GM12875 (cell line): ENCODE results near the gene SMIM35.

ENCODE experiments used
- H3K4me3 ChIP-seq: one replicate; pipeline ENCODE4 v1.5.1; 2011; ENCODE audit warnings: low read depth, low read length, control low read depth
- TF ChIP-seq, protein P1 (sequence below): IDR thresholded peaks from 2 replicates; pipeline ENCODE4 v1.5.1; 2011; ENCODE audit warnings: low read depth, mild to moderate bottlenecking, control low read depth, inconsistent platforms, low read length, moderate library complexity, borderline replicate concordance; ENCODE audit not compliant: insufficient read depth

Gene SMIM35

DNA sequence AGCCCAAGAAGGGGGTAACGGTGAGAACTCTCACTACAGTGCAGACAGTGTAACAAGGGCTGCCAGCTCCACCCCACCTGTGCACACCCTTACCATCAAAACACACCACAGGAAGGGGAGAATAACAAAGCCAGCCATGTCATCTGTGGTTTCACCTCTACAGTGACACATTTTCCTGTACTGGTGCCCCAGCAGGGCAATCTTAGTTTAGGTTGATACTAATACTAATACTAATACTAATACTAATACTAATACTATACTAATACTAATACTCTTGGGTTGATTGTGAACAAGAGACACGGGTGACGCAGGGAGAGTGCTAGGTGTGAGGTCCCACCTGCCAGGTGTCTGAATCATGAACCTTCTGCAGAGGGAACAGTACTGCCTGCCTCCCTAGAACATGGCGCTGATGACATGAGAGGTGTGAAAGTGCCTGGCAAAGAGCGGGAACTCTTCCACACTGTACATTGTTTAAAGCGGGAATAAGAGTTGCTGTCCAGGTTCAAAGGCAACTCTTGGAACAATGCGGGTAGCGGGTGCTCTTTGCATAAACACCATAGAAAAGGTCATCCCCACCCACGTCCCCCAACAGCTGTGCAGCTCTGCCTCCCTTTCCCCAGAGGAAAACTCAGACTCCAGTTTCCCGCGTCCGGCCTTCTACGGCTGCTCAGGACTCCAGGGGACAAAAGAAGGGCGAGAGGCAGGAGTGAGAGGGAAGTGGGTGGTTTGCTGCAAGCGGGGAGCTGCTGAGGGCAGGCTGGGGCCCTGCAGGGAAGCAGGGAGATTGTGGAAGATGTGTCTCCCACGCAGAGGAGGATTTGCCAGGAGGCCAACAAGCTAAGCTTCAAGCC, 34.9 kb downstream of the SMIM35 start:
- TF ChIP-seq, protein P1, sequence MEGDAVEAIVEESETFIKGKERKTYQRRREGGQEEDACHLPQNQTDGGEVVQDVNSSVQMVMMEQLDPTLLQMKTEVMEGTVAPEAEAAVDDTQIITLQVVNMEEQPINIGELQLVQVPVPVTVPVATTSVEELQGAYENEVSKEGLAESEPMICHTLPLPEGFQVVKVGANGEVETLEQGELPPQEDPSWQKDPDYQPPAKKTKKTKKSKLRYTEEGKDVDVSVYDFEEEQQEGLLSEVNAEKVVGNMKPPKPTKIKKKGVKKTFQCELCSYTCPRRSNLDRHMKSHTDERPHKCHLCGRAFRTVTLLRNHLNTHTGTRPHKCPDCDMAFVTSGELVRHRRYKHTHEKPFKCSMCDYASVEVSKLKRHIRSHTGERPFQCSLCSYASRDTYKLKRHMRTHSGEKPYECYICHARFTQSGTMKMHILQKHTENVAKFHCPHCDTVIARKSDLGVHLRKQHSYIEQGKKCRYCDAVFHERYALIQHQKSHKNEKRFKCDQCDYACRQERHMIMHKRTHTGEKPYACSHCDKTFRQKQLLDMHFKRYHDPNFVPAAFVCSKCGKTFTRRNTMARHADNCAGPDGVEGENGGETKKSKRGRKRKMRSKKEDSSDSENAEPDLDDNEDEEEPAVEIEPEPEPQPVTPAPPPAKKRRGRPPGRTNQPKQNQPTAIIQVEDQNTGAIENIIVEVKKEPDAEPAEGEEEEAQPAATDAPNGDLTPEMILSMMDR, result no peak
- H3K4me3 ChIP-seq, result no peak overlapping the region

GRCh38 chr11:118051136-118051610, 35.6 kb downstream of the SMIM35 start:
- TF ChIP-seq, protein P1, result no peak
- no peak overlapping the region for H3K4me3 ChIP-seq

GRCh38 chr11:118050208-118050891, 36.4 kb downstream of the SMIM35 start:
- H3K4me3 ChIP-seq, result no peak overlapping the region
- TF ChIP-seq, protein P1, result no peak

DNA sequence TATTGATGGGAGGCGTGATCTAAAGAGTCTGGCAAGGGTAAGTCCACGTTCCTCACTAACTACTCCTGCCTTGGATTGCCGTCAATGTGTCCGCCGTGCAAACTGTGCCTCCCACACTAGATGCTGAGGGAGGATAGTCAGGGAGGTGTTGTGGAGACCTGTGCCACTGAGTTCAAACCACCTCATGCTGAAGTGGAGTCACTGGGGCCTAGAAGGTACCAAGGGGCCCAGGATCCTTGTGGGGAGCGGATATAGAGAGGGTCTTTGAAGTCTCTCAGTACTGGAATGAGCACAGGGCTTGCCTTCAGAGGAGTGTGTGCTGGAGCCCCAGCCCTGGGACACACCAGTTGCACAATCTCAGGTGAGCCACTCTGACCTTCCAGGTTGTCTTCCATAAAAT, 37.0 kb downstream of the SMIM35 start:
- TF ChIP-seq, protein P1, result no peak

GRCh38 chr11:118048472-118049370, 38.0 kb downstream of the SMIM35 start:
- H3K4me3 ChIP-seq, result no peak overlapping the region
- TF ChIP-seq, protein P1, result no peak

More for the DNA sequence above, 37.0 kb downstream of the SMIM35 start:
- H3K4me3 ChIP-seq, result no peak overlapping the region

- TF ChIP-seq, protein P1, result no peak
- H3K4me3 ChIP-seq, result no peak overlapping the region
Observed at GRCh38 chr11:118047749-118048148, 39.0 kb downstream of the SMIM35 start.
